NCI-H524 treated with DMSO at 0.1 percent for 48 hours (cell line): Measurements from ENCODE around the gene CPLANE1.

Experiments used
- DNase-seq: peaks from one replicate; lab custom pipeline; 2025; lab: John Stamatoyannopoulos, UW

The CPLANE1 gene

GRCh38 chr5:37064442-37064841, 184.7 kb downstream of the CPLANE1 start:
- no peak for DNase-seq

- DNase-seq = no peak
Observed at GRCh38 chr5:37063739-37064138, 185.4 kb downstream of the CPLANE1 start.

- no peak for DNase-seq
Observed at GRCh38 chr5:37060030-37060429, 189.1 kb downstream of the CPLANE1 start.

GRCh38 chr5:37056762-37057161, 192.4 kb downstream of the CPLANE1 start:
- DNase-seq = no peak
